ENCODE data around the gene MAP1LC3A.

DNA sequence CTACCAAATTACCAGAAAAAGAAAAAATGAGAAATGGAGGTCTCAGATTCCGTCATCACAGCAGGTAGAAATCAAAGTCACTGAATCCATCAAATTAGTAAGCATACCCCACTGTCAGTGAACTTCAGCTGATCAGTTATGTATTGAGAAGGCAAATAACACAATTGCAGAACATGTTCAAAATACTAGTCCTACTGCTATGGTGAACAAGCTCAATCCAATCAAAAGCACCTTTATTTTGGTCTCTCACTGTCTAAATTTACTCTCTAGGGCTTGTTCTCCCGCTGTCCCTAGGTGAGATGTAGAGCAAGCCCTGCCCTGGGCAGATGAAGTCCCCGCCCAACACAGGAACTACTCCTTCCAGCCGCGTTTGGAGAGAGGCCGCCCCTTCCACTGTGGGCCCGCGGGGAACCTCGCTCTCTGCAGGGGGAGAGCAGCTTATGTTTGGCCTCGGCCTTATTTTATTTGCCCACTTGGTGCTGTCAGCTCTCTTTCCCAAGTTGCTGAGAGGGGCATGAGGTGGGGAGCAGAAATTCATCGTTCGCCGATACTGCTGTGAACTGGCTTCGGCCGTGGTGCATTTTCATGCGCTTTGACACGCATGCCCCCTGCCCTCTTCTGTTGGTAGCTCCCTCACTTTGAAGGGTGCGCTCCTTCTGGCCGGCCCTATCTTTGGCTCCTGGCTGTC lies 14.3 kb upstream of the MAP1LC3A start:
- TF ChIP-seq, protein P1, sequence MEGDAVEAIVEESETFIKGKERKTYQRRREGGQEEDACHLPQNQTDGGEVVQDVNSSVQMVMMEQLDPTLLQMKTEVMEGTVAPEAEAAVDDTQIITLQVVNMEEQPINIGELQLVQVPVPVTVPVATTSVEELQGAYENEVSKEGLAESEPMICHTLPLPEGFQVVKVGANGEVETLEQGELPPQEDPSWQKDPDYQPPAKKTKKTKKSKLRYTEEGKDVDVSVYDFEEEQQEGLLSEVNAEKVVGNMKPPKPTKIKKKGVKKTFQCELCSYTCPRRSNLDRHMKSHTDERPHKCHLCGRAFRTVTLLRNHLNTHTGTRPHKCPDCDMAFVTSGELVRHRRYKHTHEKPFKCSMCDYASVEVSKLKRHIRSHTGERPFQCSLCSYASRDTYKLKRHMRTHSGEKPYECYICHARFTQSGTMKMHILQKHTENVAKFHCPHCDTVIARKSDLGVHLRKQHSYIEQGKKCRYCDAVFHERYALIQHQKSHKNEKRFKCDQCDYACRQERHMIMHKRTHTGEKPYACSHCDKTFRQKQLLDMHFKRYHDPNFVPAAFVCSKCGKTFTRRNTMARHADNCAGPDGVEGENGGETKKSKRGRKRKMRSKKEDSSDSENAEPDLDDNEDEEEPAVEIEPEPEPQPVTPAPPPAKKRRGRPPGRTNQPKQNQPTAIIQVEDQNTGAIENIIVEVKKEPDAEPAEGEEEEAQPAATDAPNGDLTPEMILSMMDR (IDR thresholded peaks at IDR 0.05; ENCODE audit: low read depth, low read length, missing input control): no peak
- no peak for TF ChIP-seq EGR1 (IDR thresholded peaks at IDR 0.05; ENCODE audit: low read depth in 2 of 2)
- no peak for TF ChIP-seq RAD21 (IDR thresholded peaks at IDR 0.05)
- TF ChIP-seq JUND (IDR thresholded peaks at IDR 0.05): no peak

All from liver (tissue), 3 donors.